GM10266 (cell line): ENCODE measurements around the gene KLF7.

Experiments
- DNase-seq: peaks from one replicate; pipeline ENCODE4 v3.0.0; 2012; ENCODE audit errors: extremely low spot score
- TF ChIP-seq, protein P1 (sequence below): IDR thresholded peaks from 2 replicates; pipeline ENCODE4 v1.5.1; 2012; ENCODE audit warnings: mild to moderate bottlenecking, low read depth; ENCODE audit not compliant: control insufficient read depth, insufficient read depth; ENCODE audit errors: missing control alignments

Gene KLF7

DNA sequence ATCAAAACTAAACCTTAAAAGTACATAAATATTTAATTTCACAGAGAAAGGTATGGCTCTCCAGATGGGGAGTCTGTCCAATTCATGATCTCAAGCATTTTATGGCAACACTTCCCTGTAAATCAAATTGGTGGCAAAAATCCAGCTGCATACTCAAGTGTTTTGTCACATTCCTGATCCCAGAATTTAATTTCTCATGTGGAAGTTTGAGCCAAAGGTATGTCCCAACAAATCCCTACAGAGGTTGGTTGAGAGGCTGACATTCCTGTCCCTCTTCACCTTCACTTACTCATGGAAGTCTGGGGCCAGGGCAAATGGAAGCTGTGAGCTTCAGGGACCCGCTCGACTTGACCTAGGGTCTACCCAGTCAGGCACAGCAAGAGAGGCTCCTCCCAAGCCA is 17.7 kb downstream of the KLF7 start:
- no peak for DNase-seq
- TF ChIP-seq, protein P1, sequence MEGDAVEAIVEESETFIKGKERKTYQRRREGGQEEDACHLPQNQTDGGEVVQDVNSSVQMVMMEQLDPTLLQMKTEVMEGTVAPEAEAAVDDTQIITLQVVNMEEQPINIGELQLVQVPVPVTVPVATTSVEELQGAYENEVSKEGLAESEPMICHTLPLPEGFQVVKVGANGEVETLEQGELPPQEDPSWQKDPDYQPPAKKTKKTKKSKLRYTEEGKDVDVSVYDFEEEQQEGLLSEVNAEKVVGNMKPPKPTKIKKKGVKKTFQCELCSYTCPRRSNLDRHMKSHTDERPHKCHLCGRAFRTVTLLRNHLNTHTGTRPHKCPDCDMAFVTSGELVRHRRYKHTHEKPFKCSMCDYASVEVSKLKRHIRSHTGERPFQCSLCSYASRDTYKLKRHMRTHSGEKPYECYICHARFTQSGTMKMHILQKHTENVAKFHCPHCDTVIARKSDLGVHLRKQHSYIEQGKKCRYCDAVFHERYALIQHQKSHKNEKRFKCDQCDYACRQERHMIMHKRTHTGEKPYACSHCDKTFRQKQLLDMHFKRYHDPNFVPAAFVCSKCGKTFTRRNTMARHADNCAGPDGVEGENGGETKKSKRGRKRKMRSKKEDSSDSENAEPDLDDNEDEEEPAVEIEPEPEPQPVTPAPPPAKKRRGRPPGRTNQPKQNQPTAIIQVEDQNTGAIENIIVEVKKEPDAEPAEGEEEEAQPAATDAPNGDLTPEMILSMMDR = no peak

DNA sequence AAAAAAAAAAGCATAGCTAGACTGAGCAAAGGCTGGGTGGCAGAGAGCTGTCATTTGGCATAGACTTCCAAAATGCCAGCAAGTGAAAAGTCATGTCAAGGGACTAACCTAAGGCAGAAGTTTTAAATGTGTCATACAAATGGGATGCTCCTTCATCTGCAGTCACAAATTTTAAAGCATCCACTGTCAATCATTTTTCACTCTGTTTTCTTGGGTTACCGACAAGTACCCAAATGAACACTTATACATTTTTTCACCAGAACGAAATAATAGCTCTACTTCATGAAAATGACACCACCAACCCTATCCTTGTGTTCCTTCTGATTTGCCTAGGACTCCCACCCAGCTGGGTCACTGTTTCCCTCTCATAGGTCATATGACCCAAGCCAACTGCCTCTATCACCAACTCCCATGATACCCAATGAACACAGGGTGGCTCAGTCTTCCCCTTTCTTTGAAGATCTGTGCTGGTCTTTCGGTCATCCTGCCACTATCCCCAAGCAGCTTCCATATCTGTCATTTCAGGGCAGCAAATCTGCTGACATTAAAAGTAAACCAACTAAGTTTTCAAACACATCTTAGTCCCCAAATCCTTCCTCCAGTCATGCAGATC is 21.5 kb downstream of the KLF7 start:
- TF ChIP-seq, protein P1 = no peak
- DNase-seq = no peak

DNA sequence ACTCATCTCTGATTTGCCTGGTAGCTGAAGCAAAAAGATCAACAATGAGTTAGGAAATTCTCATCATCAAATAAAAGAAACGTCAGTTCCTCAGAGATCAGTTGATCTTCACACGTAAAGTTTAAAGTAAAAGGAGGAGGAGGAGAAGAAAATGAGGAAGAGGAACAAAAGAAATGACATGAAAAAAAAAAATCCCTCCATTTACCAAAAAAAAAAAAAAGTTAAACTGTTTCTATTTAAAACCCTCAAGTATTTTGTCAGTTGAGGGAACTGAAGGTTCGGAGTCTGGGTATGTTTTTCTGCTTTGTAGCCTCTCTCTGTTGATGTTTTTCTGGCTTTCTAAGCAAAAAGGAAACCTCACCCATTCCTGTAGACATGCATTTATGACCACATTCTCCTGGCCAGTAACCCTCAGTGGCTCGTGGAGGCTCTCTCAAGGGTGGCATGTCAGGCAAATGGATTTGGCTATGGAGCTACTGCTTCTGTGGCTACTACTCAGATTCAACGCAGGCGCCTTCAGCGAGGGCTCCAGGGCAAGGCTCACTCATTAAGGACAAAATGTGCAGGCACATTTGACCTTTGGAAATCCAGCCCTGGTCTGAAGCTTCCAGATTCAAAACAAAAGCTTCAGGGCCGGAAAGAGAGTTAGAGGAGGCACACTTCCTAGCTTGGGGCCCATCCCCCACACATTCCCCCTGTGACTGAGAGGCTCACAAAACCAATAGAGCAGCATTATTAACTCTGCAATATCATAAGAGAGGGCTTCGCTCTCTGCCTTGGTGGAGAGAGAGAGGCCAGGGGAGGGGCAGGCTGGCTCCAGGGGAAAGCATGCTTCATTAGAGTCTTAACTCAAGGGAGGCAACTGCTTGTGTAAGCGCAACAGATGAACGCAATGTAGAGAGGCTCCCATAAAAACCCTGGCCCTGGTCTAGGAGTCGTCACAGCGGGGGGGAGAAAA is 22.3 kb downstream of the KLF7 start:
- TF ChIP-seq, protein P1 = no peak
- DNase-seq = no peak

DNA sequence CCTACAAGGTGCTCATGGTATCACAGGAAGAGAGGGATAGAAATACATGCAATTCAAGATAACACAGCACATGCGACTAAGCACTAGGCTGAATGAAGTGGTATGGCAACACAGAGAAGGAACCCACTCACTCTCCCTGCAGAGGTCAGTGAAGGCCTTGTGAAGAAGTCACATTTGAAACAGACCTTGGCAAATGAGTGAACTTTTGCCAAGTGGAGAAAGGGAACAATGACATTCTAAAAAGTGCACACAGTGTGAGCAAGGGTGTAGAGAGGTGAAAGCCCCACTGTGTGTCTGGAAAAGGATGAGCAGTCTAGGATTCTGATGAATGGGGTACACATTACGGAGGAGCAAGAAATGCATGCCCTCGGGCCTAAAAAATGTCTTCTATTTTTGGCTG is 23.3 kb downstream of the KLF7 start:
- TF ChIP-seq, protein P1 = no peak
- DNase-seq = no peak

DNA sequence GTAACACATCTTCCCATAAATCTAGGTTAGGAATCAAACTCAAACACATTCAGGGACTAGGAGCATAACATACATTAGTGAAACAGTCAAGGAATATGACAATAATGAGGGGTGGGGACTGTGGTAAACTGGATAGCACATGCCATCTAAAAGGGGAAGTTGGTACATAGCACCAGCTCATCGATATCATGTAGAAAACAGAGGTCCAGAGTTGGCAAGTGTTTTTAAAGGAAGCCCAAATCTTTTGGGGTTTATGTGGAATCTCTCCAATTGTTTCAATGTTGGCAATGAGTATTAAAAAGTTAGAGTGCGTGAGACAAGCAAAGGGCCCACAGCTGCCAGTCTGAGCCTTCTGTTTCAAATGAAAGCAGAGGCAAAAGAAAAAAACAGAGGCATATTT is 24.4 kb downstream of the KLF7 start:
- DNase-seq = no peak
- TF ChIP-seq, protein P1 = no peak

DNA sequence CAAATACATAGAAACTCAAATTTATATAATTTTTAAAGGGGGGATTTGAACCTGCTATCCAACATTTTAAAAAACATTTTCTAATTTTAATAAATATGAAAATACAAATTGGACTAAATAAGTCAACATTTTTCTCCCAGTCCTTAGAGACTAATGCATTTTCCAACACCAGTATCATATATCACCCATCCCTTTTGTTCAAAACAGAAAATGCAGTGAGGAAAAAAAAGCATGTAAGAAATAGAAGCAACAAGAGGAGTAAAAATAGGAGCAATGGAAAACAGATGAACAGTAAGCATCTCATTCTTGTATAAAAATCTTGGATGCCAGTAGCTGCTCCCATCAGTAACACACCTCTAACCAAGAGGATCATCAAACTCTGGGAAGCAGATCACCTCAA is 25.5 kb downstream of the KLF7 start:
- no peak for DNase-seq
- TF ChIP-seq, protein P1 = no peak

DNA sequence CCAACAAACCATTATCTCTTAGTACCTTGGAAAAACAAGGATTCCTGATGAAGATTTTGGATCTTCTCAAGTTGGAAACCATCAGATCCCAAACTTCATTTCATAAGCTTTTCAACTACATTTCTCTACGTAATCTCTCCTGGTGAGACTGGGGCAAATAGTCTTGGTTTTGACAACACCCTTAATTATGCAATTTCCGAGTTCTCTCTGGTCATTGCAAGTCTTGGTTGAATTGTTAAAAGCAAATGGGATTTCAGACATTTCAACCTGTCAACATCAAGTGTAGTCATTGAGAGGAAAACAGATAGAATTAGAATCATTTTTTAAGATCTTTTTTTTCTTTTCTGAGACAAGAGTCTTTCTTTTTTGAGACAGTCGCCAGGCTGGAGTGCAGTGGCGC is 26.2 kb downstream of the KLF7 start:
- TF ChIP-seq, protein P1 = no peak
- DNase-seq = no peak
